Brain microvascular endothelial cell (primary cell): ENCODE data around the gene STEAP2.
A peak's percentile ranks its signal among the peaks of the same experiment; 100 is the strongest.

Experiments used
- DNase-seq: peaks from one replicate; pipeline ENCODE4 v3.0.0-alpha.2; 2020
- H3K27ac ChIP-seq: fragments of 250-450 bp; sonication (Bioruptor Pico); 2 replicates; pipeline ENCODE4 v1.5.1; 2020; ENCODE audit warnings: mild to moderate bottlenecking, moderate library complexity
- H3K27me3 ChIP-seq: fragments of 250-450 bp; sonication (Bioruptor Pico); replicated peaks from 2 replicates; pipeline ENCODE4 v1.5.1; 2020; ENCODE audit warnings: mild to moderate bottlenecking
- H3K36me3 ChIP-seq: fragments of 250-450 bp; sonication (Bioruptor Pico); replicated peaks from 2 replicates; pipeline ENCODE4 v1.5.1; 2020; ENCODE audit warnings: mild to moderate bottlenecking
- H3K4me3 ChIP-seq: 2 replicates; pipeline ENCODE4 v1.5.1; 2011; ENCODE audit warnings: low read depth, mild to moderate bottlenecking, control low read depth, low read length, moderate library complexity
- in situ Hi-C: cut with HindIII; loops from 2 replicates; pipeline ENCODE4 v1.10.0; 2017; ENCODE audit warnings: low sequenced_read_pairs, low pct_ligation_motif_present
- TF ChIP-seq, protein P1 (sequence below): IDR thresholded peaks from 2 replicates; pipeline ENCODE4 v1.5.1; 2011; ENCODE audit warnings: low read depth, mild to moderate bottlenecking, moderate library complexity, low read length, control low read depth, inconsistent platforms; ENCODE audit errors: missing control alignments

Gene STEAP2

DNA sequence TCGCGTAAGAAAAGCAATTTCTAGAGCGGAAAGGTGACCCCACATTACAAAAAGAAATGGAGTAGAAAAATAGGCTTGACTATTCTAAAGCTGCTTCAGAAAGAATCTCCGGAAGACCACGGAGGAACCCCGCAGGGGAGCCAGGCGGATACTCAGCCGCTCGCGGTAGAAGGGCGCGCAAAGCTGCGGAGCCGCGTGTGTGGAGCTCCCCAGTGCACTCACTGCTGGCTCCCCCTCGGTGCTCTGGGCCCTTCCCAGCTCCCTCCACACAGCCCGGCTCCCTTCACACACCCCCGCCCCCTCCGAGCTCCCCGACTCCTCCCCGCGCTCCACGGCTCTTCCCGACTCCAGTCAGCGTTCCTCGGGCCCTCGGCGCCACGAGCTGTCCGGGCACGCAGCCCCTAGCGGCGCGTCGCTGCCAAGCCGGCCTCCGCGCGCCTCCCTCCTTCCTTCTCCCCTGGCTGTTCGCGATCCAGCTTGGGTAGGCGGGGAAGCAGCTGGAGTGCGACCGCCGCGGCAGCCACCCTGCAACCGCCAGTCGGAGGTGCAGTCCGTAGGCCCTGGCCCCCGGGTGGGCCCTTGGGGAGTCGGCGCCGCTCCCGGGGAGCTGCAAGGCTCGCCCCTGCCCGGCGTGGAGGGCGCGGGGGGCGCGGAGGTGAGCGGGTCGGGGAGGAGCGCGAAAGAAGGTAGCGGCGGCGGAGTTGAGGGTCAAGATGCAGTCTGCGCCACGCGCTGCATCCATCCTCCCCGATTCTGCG is at the start of gene STEAP2:
TSS of gene STEAP2 (plus strand) at position 350 of the 758 bp plus-strand sequence. CDS start 13,343 bp downstream, outside the sequence.
- Histone ChIP-seq H3K27ac (no peak within 1 kb of the TSS), H3K4me3 (peak within 1 kb of the TSS; percentile 63), H3K27me3 (no peaks in the 10 kb centered on the region), H3K36me3 (no peaks in the 10 kb centered on the region)
- TF ChIP-seq, protein P1, sequence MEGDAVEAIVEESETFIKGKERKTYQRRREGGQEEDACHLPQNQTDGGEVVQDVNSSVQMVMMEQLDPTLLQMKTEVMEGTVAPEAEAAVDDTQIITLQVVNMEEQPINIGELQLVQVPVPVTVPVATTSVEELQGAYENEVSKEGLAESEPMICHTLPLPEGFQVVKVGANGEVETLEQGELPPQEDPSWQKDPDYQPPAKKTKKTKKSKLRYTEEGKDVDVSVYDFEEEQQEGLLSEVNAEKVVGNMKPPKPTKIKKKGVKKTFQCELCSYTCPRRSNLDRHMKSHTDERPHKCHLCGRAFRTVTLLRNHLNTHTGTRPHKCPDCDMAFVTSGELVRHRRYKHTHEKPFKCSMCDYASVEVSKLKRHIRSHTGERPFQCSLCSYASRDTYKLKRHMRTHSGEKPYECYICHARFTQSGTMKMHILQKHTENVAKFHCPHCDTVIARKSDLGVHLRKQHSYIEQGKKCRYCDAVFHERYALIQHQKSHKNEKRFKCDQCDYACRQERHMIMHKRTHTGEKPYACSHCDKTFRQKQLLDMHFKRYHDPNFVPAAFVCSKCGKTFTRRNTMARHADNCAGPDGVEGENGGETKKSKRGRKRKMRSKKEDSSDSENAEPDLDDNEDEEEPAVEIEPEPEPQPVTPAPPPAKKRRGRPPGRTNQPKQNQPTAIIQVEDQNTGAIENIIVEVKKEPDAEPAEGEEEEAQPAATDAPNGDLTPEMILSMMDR, result peak; percentile 63
- in situ Hi-C loops, result no loop called here
- DNase-seq, result peak; percentile 79

DNA sequence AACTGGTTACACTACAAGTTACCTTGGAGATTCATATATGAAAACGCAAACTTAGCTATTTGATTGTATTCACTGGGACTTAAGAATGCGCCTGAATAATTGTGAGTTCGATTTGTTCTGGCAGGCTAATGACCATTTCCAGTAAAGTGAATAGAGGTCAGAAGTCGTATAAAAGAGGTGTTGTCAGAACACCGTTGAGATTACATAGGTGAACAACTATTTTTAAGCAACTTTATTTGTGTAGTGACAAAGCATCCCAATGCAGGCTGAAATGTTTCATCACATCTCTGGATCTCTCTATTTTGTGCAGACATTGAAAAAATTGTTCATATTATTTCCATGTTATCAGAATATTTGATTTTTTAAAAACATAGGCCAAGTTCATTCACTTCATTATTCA is 48.0 kb upstream of the STEAP2 start:
- no peaks in the 10 kb centered on the region for H3K36me3 ChIP-seq
- H3K27ac ChIP-seq, result no peak overlapping the region
- TF ChIP-seq, protein P1, result no peak
- no peak for DNase-seq
- in situ Hi-C loops, result no loop called here
- H3K4me3 ChIP-seq, result no peak overlapping the region
- H3K27me3 ChIP-seq, result no peaks in the 10 kb centered on the region

DNA sequence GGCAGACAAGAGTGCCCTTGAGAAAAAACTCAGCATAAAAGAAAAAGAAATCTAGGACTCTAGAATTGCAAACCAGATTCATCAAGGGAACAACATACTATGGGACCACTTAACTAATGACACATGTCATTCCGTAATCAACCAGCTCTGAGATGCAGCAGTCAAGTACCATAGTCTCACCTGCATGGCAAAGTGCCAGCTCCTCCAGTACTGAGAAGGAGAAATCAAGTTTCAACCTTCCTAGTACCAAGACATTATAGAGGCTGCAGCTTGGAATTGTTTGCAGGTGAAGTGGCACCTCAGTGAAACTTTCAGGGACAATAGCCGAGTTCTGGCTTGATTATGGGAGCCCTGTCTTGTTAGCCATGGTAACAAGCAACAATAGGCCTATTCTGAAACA is 45.8 kb upstream of the STEAP2 start:
- in situ Hi-C loops, result no loop called here
- Histone ChIP-seq H3K27ac (no peak overlapping the region), H3K36me3 (no peaks in the 10 kb centered on the region), H3K27me3 (no peaks in the 10 kb centered on the region), H3K4me3 (no peak overlapping the region)
- DNase-seq, result no peak
- TF ChIP-seq, protein P1, result no peak

DNA sequence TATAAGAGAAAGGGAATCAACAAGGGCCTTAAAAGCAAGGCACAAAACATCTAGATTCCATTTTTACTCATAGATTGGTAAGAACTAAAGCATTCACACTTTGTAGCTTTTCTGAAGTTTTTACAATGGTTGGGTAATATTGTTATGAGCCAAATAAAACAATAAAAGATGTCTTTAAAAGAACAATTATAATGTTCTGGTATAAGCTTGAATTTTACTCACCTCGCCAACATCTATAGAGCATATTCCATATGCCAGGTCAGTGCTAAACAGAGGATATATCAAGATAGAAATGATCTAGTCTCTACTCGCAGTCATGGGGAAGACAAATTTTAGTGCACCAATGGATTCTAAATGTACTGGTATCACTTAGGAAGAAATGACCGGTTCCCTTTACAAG is 45.4 kb upstream of the STEAP2 start:
- Histone ChIP-seq H3K4me3 (no peak overlapping the region), H3K27ac (no peak overlapping the region), H3K36me3 (no peaks in the 10 kb centered on the region), H3K27me3 (no peaks in the 10 kb centered on the region)
- TF ChIP-seq, protein P1, result no peak
- DNase-seq, result no peak
- in situ Hi-C loops, result no loop called here

DNA sequence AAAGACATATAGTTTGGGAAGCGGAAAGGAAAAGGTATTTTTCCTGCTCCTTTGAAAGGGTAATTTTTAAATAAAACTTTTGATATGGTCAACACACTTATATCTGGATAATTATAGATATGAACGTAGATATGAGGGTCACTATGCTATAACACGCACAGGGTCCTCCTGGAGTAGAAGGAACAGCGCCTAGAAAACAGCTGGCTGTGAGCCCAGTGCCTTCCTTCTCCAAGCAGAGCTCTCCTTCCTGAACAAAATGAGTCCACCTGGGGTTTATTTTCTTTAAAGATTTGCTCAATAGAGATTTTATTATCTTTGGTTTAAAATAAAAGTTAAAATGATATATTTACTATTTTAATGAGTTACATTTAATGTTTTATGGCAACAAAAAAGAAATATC is 44.2 kb upstream of the STEAP2 start:
- Histone ChIP-seq H3K4me3 (no peak overlapping the region), H3K36me3 (no peaks in the 10 kb centered on the region), H3K27ac (no peak overlapping the region), H3K27me3 (no peaks in the 10 kb centered on the region)
- DNase-seq, result no peak
- TF ChIP-seq, protein P1, result no peak
- in situ Hi-C loops, result no loop called here

DNA sequence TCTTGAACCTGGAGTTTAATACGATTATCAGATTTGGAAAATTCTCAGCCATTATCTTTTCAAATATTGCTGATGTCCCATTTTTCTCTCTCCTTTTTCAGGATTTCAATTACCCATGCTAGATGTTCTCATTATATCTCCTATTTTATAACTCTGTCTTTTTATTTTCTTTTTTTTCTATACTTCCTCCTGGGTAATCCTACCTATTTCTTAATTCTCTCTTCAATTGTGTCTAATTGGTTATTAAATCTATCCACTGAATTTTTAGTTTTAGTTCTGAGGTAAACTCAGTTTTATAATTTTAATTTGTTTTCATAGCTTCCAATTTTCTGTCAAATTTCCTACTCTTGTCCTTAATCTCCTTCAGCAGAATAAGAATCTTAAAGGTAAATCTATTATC is 41.6 kb upstream of the STEAP2 start:
- no peaks in the 10 kb centered on the region for H3K27me3 ChIP-seq
- TF ChIP-seq, protein P1, result no peak
- in situ Hi-C loops, result no loop called here
- no peak overlapping the region for H3K27ac ChIP-seq
- H3K4me3 ChIP-seq, result no peak overlapping the region
- no peak for DNase-seq
- H3K36me3 ChIP-seq, result no peaks in the 10 kb centered on the region
